Upper lobe of left lung (tissue), 4 donors: ENCODE measurements around the gene PSAPL1.

Source experiments
- POLR2AphosphoS5 ChIP-seq, 2 donors: sonication (generic); formaldehyde crosslinking; IDR thresholded peaks; one replicate each; pipeline ENCODE4 v1.5.1; 2017; ENCODE audit warnings: antibody characterized with exemption in 2 of 2
- TF ChIP-seq, protein P1 (sequence below), 6 experiments: fragments of 450-650 bp in 4 of 6; fragments of 200-600 bp in 2 of 6; sonication (generic) in 2 of 6; IDR thresholded peaks; one replicate each; pipeline ENCODE4 v1.5.1; 2016 to 2019; ENCODE audit warnings: antibody characterized with exemption in 6 of 6

DNA sequence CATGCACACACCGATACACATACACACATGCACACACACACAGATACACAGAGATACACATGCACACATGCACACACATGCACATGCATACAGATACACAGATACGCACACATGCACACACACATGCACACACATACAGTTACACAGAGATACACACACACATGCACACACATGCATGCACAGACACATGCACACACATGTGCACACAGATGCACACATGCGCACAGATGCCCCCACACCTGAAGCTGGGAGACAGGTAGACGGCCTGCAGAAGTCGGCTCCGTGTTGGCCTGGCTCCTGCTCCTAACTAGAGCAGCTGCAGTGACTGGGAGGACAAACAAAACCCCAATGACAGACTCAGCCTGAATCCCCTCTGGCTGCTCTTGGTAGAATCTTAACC lies 46.8 kb downstream of the PSAPL1 start:
- TF ChIP-seq, protein P1, sequence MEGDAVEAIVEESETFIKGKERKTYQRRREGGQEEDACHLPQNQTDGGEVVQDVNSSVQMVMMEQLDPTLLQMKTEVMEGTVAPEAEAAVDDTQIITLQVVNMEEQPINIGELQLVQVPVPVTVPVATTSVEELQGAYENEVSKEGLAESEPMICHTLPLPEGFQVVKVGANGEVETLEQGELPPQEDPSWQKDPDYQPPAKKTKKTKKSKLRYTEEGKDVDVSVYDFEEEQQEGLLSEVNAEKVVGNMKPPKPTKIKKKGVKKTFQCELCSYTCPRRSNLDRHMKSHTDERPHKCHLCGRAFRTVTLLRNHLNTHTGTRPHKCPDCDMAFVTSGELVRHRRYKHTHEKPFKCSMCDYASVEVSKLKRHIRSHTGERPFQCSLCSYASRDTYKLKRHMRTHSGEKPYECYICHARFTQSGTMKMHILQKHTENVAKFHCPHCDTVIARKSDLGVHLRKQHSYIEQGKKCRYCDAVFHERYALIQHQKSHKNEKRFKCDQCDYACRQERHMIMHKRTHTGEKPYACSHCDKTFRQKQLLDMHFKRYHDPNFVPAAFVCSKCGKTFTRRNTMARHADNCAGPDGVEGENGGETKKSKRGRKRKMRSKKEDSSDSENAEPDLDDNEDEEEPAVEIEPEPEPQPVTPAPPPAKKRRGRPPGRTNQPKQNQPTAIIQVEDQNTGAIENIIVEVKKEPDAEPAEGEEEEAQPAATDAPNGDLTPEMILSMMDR (IDR thresholded peaks at IDR 0.05): no peak
- TF ChIP-seq POLR2AphosphoS5 (IDR thresholded peaks at IDR 0.05): no peak
